ENCODE data around the gene TXNL4B.
A peak's percentile ranks its signal among the peaks of the same experiment; 100 is the strongest.

The TXNL4B gene

GRCh38 chr16:72125635-72126428, 32.4 kb upstream of the TXNL4B start:
- Histone ChIP-seq H3K36me3 (no peaks in the 10 kb centered on the region), H3K27ac (no peak overlapping the region), H3K4me1 (no peaks in the 10 kb centered on the region), H3K9me3 (no peaks in the 10 kb centered on the region), H3K4me3 (no peak overlapping the region), H3K27me3 (no peaks in the 10 kb centered on the region)
- TF ChIP-seq, protein P1, sequence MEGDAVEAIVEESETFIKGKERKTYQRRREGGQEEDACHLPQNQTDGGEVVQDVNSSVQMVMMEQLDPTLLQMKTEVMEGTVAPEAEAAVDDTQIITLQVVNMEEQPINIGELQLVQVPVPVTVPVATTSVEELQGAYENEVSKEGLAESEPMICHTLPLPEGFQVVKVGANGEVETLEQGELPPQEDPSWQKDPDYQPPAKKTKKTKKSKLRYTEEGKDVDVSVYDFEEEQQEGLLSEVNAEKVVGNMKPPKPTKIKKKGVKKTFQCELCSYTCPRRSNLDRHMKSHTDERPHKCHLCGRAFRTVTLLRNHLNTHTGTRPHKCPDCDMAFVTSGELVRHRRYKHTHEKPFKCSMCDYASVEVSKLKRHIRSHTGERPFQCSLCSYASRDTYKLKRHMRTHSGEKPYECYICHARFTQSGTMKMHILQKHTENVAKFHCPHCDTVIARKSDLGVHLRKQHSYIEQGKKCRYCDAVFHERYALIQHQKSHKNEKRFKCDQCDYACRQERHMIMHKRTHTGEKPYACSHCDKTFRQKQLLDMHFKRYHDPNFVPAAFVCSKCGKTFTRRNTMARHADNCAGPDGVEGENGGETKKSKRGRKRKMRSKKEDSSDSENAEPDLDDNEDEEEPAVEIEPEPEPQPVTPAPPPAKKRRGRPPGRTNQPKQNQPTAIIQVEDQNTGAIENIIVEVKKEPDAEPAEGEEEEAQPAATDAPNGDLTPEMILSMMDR (IDR thresholded peaks at IDR 0.05), result no peak
- intact Hi-C loops (cut with DNase I; ENCODE audit: low total_unique reads), result loop anchor here (10.0 kb wide), 1 partner anchor 339 kb away; no protein-coding TSS in a partner anchor
- DNase-seq, result no peak

GRCh38 chr16:72124761-72125634, 31.6 kb upstream of the TXNL4B start:
- no peak overlapping the region for H3K4me3 ChIP-seq
- intact Hi-C loops (cut with DNase I; ENCODE audit: low total_unique reads), result loop anchor here (10.0 kb wide), 1 partner anchor 340 kb away; no protein-coding TSS in a partner anchor
- peak in 1 of 2 donors; percentile 84 for DNase-seq
- H3K9me3 ChIP-seq, result no peaks in the 10 kb centered on the region
- H3K36me3 ChIP-seq, result no peaks in the 10 kb centered on the region
- TF ChIP-seq, protein P1 (IDR thresholded peaks at IDR 0.05), result peak; percentile 67 to 78
- no peaks in the 10 kb centered on the region for H3K27me3 ChIP-seq
- no peak overlapping the region for H3K27ac ChIP-seq
- no peaks in the 10 kb centered on the region for H3K4me1 ChIP-seq

DNA sequence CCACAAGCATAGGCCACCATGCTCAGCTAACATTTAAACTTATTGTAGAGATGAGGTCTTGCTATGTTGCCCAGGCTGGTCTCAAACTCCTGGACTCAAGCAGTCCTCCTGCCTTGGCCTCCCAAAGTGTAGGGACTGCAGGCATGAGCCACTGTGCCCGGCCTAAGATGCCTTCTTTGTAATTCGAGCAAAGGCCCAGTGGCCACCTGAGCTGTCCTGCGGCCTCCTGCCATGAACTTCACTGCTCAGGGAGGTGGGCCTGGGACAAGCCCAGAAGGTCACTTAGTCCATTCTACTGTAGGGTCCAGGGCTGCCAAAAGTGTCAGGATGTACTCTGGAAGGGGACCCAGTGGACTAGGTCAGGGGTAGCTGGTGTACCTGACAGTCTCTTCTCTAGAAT, 30.7 kb upstream of the TXNL4B start:
- Histone ChIP-seq H3K4me1 (no peaks in the 10 kb centered on the region), H3K4me3 (no peak overlapping the region), H3K27ac (no peak overlapping the region), H3K9me3 (no peaks in the 10 kb centered on the region), H3K27me3 (no peaks in the 10 kb centered on the region), H3K36me3 (no peaks in the 10 kb centered on the region)
- no peak for DNase-seq
- TF ChIP-seq, protein P1 (IDR thresholded peaks at IDR 0.05), result no peak
- intact Hi-C loops (cut with DNase I; ENCODE audit: low total_unique reads), result loop anchor here (10.0 kb wide), 1 partner anchor 341 kb away; no protein-coding TSS in a partner anchor

DNA sequence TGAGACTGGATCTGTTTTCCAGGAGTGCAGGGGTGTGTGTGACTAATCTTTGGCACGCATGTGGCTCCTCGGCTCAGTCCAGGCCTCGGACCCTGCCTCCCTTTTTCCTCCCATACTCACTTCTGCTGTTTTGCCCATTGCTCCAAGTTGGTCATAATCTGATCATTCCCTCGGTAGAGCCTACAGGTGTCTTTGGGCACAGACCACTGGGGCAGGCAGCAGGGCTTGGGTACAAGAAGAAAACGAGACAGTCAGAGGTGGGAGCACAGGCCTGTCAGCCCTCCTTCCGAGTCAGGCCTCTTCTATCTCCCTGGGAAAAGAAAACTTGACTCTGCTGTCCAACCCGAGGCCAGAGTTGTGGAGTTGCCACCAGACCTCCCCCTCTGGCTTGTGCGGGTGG, 30.0 kb upstream of the TXNL4B start:
- H3K27ac ChIP-seq, result no peak overlapping the region
- TF ChIP-seq, protein P1 (IDR thresholded peaks at IDR 0.05), result no peak
- no peak for DNase-seq
- H3K9me3 ChIP-seq, result no peaks in the 10 kb centered on the region
- H3K27me3 ChIP-seq, result no peaks in the 10 kb centered on the region
- no peaks in the 10 kb centered on the region for H3K4me1 ChIP-seq
- H3K36me3 ChIP-seq, result no peaks in the 10 kb centered on the region
- no peak overlapping the region for H3K4me3 ChIP-seq
- intact Hi-C loops (cut with DNase I; ENCODE audit: low total_unique reads), result loop anchor here (10.0 kb wide), 1 partner anchor 341 kb away; no protein-coding TSS in a partner anchor

- no peak overlapping the region for H3K27ac ChIP-seq
- H3K36me3 ChIP-seq, result no peaks in the 10 kb centered on the region
- no peaks in the 10 kb centered on the region for H3K4me1 ChIP-seq
- no peaks in the 10 kb centered on the region for H3K27me3 ChIP-seq
- no peak for DNase-seq
- TF ChIP-seq, protein P1 (IDR thresholded peaks at IDR 0.05), result no peak
- no peaks in the 10 kb centered on the region for H3K9me3 ChIP-seq
- H3K4me3 ChIP-seq, result no peak overlapping the region
- intact Hi-C loops (cut with DNase I; ENCODE audit: low total_unique reads), result loop anchor here (10.0 kb wide), 1 partner anchor 342 kb away; no protein-coding TSS in a partner anchor
These were observed 29.5 kb upstream of the TXNL4B start for GRCh38 chr16:72122916-72123315.
